Gastrocnemius medialis (tissue), 4 donors: Measurements from ENCODE around the gene DDX3X.
"Not testable (repeated sequence)": the region's sequence is repeated elsewhere in the genome, so short reads cannot be mapped to it uniquely, and the experiment has no call there.

Experiments used
- CTCF ChIP-seq, 5 experiments: fragments of 450-650 bp in 3 of 5; fragments of 200-600 bp in 2 of 5; sonication (generic) in 2 of 5; IDR thresholded peaks in 4 of 5; conservative IDR thresholded peaks in 1 of 5; 1 replicate in 4 of 5; 2 replicates in 1 of 5; pipeline ENCODE4 v1.5.1; 2016 to 2019; ENCODE audit warnings: antibody characterized with exemption in 5 of 5, mild to moderate bottlenecking in 3 of 5, moderate library complexity in 3 of 5
- POLR2A ChIP-seq, 2 donors: fragments of 450-650 bp; IDR thresholded peaks; one replicate each; pipeline ENCODE4 v1.6.1; 2017; ENCODE audit warnings: antibody characterized with exemption in 2 of 2, mild to moderate bottlenecking in 2 of 2, moderate library complexity in 2 of 2

GRCh38 chrX:41316266-41316665 is 17.7 kb upstream of the DDX3X start:
- TF ChIP-seq CTCF (IDR thresholded peaks at IDR 0.05 in 4 of 5, conservative IDR thresholded peaks at IDR 0.05 in 1 of 5); POLR2A (IDR thresholded peaks at IDR 0.05): not testable (repeated sequence)
